Ishikawa (cell line): ENCODE measurements around the gene KCNQ1OT1.

Experiments used
- REST ChIP-seq: IDR thresholded peaks from 2 replicates; pipeline ENCODE4 v1.6.1; 2012; ENCODE audit warnings: low read depth, mild to moderate bottlenecking
- TEAD4 ChIP-seq: IDR thresholded peaks from 2 replicates; pipeline ENCODE4 v1.6.1; 2012
- USF1 ChIP-seq: IDR thresholded peaks from 2 replicates; pipeline ENCODE4 v1.6.1; 2012
- TF ChIP-seq, protein P1 (sequence below): IDR thresholded peaks from 2 replicates; pipeline ENCODE4 v1.6.1; 2012

GRCh38 chr11:2666401-2666741, 33.4 kb downstream of the KCNQ1OT1 start:
- TF ChIP-seq REST (no peak), TEAD4 (no peak), USF1 (no peak)
- TF ChIP-seq, protein P1, sequence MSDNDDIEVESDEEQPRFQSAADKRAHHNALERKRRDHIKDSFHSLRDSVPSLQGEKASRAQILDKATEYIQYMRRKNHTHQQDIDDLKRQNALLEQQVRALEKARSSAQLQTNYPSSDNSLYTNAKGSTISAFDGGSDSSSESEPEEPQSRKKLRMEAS, result no peak
